Stimulated activated CD8-positive, alpha-beta memory T cell treated with anti-CD3 and anti-CD28 coated beads, Interleukin-7, amount 100 ng/mL, for 24 hours (primary cell): ENCODE results near the gene KLF13.

Source experiments
- DNase-seq: peaks from one replicate; pipeline ENCODE4 v3.0.0-alpha.2; 2020; ENCODE audit warnings: low read depth

KLF13 gene

DNA sequence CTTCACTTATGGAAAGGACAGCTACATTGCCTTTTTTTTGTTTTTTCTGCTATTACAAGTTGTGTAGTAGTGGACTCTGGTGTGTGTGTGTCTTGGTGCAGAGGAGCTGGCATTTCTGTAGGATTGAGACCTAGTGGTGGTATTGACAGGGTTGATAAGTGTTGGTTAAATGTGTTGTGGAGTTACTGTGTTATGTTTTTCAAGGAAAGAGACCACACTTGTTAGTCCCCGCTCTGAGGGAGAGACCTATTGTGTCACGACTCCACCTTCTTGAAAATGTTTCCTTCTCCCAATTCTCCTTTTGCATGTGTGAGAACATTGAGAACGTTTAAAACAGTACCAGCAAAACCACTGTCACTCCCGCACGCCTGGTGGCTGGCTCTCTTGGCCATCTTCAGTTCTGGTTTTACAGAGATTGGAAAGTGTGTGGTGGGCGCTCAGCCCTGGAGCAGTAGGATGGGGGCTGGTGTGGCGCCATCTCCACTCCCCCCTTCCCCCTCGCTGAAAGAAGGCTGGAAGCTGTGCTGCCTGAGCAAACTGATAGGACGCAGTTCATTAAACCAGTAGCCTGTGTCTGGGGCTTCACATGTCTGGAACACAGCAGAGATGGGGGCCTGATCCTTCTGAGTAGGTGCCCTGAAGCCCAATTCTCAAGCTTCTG lies 5.5 kb downstream of the KLF13 start:
- no peak for DNase-seq

DNA sequence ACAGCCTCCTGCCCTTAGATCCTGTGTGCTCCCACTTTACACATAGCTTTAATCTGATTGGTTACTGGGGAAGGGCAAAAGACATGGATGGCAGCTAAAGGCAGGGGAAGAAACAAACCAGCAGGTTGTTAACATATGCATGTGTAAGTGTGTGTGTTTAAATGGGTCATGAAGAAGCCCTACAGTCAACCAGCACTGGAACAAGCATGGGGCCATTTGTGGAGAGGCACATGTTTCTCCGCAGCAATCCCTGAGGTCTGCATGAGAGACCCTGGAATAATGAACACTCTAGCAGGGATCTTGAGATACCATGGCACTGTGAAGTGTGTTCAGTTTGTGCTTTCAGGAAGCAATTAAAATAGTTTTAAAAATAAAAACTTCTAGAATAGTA lies 6.0 kb downstream of the KLF13 start:
- DNase-seq: no peak

DNA sequence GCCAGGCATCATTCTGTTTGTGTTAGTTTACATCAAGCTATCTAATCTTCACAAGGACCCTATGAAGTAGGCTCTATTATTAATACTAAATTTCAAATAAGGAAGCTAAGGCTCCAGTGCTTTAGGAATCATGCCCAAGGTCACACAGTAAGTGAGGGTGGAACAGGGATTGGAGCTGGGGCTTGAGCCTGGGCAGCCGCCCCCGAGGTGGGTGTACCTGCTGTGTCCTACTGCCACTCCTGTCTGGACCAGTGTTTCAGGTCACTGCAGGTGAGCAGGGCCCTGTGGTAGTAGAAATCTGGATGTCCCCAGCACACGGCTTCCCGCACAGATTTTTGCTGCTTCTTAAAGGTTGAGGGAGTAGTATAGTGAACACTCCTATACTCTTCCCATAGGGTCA lies 6.5 kb downstream of the KLF13 start:
- DNase-seq: no peak

DNA sequence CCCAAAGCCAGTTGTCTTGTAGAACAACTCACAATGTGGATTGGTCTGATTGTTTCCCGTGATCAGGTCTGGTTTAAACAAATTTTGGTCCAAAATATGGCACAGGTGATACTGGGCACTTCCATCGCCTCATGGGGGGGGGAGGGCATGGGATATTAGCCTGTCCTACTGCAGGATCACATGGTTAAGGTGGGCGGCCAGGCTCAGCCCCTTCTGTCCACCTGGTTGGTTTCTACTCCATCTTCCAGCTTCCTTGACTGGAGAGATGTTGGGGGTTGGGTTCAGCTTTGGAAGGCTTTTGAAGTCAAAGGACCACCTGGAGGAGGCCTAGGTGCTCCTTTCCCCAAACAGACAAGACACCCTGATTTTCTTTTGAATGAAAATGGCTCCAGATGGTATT lies 7.2 kb downstream of the KLF13 start:
- DNase-seq: no peak

DNA sequence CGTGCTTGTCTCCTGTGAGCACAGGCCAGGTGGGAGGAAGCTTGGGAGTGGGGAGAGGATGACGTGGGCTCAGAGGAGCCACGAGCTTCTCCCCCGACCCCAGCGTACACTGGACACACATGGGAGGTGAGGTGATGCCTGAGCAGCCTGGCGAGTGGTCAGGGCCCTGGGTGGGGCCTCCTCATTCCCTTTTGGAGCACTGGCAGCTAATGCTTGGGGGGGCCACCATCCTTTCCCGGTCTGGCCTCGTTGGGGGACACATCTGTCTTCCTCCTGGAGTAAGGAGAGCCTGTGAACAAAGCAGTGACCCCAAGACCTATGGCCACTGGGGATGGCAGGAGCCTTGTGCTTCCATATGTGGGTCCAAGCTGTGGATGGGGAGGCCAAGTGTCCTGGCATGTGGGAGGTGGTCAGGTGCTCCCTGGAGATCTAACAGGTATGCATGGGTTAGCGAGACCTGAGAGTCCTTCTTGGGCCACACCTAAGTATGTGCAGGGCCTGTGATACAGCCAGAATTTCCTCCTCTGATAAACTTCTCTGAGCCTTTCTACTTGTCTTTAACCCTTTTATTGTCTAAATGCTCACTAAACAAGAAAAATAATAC lies 9.5 kb downstream of the KLF13 start:
- DNase-seq: no peak

DNA sequence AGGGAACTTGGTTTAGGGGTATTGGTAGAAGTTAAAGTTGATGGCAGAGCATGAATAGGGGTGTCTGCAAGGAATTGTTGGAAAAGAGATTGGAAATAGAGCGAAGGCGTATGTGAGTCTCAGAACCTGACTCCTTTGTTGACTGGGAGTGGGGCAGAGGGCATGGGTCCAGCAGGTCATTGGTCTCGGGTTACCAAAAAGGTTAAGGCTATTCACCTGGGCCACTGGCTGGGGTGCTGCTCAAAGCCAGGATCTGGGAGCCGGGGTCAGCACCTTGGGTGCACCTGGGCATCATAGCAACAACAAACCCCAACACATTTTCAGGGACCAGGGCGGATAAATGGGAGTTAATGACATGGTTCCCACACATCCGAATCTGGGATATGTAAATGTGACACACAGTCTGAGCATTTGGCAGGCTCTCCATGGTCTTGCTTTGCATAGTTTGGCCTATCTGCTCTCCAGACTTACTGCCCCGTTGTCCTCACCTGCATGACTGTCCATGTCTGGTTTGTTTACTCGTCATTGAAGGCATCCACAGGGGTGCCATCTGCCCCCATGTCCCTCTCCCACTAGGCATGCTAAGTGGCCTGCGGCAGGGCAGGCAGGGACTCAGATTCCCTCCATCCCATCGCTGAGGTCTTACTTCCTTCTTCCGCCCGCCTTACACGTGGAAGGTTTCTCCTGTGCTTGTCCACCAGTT lies 10.1 kb downstream of the KLF13 start:
- DNase-seq: no peak

DNA sequence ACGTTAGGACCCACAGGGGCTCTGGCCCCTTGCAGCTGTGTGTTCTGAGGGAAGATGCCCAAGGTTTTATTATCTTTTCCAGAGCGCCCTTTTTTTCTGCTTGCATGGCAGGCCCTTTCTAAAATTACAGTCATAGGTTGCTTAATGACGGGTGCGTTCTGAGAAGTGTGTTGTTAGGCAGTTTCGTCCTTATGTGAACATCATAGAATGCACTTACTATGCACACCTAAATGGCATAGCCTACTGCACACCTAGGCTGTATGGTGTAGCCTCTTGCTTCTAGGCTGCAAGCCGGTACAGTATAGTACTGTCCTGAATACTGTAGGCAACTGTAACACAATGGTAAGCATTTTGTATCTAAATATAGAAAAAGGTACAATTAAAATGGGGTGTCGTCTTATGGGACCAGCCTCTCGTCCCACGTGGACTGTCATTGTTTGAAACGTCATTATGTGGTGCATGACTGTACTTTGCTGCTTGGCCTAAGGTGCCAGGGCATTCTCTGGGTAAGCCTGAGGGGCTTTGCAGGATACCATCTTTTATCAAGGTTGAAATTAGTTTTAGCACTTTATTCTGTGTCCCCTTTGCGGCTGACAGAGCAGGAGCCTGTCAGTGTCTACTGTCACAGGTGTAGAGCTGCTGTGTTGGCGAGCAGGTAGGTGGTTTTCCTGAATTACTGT lies 10.9 kb downstream of the KLF13 start:
- no peak for DNase-seq

DNA sequence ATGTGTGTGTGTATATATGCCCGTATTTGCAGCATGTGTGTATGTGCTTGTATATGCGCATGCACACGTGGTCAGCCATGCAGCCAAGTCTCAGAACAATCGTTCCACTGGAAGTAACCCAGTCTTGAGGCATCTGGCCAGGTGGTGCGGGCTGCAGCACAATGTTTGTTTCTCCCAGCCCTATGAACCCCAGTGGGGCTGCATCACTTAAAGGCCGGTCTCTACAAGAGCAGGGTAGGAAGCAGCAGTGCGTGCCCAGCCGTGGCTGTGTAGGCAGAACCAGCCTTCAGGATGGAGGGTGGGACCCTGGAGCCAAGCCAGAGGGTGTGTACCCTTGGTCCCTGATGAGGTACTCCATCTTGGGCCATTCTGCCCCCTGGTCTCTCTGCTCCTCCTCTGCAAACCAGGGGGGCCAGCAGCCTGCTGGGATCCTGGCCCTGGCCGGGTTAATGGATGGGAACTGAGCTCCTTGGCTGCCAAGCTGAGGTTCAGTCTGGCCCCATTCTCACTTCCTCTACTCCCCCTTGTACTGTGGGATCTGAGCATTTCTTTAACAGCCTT lies 11.8 kb downstream of the KLF13 start:
- no peak for DNase-seq

DNA sequence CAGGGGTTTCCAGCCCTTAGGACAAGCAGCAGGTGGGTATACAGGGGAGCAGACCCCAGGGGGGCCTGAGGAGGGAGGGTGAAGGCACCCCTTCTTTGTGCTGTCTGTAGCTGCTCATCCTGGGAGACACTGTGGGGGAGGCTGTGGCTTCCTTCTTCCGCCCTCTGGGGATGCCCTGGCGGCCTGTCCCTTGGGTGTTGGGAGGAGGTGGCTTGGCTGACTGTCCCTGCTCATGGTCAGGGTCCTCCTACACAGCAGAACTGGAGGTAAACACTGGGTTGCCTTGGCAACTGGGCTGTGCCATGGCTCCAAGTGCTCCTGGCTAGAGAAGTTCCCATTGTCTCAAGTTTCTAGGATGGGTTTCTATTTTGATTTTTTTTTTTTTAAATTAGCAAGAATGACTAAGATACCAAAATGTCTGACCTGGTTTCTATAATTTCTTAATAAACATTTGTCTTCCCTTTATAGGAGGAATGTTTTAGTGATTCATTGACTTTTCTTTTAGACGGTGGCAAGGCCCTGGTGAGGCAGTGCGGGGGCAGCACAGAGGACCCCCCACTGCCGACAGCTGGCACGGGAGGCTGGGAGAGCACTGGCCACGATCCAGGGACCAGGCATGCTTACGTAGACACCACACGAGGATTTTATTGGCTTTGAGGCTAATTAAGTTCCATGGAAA lies 12.4 kb downstream of the KLF13 start:
- DNase-seq: no peak

DNA sequence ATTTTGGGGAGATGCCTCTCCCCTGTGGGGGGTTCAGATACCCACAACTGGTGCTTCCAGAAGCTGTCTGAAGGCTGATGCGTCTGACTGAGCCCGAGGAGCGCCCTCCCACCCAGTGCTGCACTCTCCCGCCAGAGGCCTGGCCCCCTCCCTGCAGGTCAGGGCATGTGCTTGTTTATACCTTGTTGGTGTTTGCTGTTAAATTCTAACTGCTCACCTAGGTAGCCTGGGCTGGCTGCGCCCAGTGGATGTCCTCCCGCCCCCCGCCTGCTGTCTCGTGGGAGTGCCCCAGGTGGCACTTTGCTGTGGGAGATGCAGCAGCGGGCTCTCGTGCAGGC lies 12.9 kb downstream of the KLF13 start:
- DNase-seq: no peak

DNA sequence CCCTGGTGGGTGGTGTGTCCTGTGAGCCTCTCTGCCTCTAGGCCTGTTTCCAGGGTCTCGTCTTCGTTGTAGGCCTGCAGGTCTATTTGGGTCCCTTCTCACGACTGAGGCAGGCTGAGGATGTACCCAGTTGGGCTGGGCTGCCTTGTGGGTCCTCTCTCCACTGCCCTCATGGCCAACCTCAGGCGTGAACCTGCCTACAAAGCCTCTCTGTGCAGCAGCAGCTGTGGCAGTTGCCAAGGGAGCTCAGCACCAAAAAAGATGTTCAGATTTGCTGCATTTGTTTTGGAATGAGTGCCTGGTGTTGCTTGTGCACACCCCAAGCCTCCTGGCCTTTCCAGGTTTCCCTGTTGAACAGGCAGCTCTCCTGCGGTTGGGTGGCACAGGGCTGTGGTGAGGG lies 13.4 kb downstream of the KLF13 start:
- DNase-seq: no peak

DNA sequence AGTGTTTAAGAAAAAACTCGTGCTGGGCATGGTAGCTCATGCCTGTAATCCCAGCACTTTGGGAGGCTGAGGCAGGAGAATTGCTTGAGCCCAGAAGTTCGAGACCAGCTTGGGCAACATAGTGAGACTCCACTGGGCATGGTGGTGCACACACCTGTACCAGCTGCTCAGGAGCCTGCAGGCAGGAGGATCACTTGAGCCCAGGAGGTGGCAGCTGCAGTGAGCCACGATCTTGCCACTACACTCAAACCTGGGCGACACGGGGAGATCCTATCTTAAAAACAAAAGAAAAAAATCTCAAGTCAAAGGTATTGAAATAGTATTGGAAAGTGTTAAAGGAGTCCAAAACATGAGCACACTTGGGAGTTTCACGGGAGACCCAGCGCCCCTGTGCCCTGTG lies 14.0 kb downstream of the KLF13 start:
- no peak for DNase-seq

DNA sequence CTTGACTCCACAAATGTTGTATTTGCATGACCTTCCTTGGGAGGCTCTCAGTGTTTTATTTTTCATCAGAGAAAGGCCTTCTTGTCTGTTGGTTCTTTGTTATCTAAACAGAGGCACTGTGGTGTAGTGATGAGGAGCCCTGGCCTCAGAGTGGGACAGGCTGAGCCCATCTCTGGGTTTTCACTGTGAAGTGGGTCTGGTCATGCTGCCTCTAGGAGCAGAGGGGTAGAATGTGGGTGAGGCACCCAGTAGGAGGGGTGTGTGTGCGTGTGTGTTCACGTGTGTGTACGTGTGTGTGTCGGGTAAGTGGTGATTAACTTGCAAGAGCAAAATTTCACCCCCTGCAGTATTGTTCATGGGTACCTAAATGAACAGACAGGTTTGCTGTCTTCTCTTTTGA lies 14.4 kb downstream of the KLF13 start:
- no peak for DNase-seq

DNA sequence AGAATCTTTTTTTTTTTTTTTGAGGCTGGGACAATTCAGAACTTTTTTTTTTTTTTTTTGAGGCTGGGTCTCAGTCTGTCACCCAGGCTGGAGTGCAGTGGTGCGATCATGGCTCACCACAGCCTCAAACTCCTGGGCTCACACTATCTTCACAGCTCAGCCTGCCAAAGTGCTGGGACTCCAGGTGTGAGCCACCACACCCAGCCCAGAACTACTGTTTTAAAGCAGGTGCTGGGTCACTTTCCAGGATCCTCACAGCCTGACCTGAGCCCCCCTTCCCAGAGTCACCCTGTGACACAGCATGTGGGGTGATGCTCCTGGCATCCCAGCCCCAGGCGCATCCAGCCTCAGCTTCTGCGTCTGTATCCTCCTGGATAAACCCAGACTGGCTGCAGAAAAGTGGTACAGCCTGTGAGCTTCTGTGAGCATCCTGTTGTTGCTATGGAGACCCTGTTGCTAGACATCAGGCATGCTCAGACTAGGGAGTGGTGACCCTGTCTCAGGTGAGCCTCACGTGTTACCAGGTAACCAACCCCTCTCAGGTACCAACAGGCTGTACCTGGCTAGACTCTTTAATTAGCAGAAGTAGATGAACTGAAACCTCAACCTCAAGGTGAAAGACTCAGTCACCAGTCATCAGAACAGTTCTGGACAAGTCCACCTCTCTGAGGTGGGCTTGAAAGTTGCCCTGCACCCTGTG lies 15.0 kb downstream of the KLF13 start:
- DNase-seq: no peak

DNA sequence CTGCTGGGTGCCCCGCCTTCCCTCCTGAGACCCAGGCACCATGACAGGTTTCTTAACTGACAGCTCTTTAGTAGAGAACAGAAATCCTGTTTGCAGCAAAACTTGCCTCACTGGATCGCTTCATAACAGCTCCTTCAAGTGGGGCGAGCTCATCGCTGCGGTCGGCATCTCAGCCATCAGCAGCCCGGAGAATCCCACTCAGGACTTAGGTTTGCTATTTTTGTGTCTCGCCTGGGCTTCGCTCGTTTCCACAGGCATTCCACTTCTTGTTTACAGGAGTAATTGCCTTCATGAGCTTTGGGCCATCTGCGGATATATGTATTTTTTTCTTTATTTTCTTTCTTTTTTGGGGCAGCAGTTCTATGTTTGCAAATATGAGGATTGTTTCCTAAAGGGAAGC lies 15.7 kb downstream of the KLF13 start:
- no peak for DNase-seq

DNA sequence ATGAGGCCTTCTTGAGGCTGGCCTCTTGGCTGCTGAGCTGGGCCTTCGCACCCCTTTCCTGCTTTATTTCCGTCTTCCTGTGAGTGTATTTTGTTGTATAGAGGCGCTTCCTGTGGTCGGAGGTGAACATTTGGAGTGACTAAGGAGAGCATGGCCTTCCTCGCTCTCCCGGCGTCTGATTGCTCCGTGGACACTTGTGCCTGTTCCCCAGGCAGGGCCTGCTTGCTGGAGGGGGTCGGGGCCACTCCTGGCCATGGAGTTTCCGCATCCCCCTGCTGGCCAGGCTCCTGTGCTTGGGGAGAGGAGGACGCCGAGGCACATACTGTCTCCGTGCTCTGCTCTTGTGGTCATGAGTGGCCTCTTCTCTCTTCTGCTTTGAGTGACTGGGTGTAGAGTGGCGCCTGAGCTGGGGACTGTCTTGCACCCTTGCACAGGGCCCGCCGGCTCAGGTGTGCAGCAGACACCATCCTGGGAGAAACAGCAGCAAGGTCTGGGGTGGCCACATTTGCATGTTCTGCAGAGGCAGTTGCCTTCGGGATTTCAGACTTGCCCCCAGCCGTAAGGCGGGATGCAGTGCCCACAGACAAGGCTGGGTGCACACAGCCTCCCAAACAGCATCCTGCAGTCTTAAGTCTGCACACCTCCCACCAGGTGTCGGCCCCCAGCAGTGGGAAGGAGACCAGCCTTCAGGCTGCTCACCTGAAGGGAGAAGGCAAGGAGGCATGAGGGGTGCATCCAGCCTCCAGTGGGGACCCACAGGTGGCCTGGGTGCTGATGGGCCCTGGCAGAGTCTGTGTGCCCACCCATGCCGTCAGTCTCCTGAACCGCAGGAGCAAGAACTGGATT lies 16.4 kb downstream of the KLF13 start:
- DNase-seq: no peak

DNA sequence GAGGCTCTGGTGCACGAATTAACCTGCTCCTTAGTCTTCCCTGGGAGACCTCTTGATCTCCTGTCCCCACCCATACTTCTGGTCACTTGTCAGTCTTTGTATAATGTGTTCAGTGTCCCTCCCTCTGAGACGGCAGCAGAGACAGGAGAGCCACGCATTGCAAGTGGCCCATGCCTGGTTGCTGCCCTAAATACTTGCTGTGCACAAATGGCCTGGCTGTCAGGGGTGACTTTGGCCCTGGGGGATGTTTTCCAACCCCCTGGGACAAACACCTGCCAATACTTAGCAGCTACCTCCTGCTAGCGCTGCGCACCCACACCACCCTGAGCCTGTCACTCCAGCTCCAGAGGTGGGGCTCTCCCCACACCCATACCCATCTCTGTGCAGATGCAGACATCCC lies 17.2 kb downstream of the KLF13 start:
- DNase-seq: no peak

DNA sequence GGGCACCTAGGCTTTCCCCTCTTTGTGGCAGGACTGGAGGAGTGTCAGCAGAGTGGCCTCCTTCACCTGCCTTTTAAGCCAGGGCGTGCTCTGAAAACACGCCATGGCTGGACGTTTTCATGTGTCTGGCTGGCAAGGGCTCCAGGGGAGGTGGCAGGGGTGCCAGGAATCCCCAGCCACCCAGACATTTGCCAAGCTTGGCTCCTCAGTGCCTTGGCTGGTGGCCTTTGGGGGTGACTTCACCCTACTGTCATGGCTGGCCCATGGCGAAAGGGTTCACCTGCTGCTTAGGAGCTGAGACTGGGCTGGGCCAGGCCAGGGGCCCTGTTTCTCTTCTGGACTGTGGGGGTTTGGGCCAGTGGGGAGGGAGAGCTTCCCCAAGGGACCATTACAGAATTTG lies 17.6 kb downstream of the KLF13 start:
- DNase-seq: no peak

DNA sequence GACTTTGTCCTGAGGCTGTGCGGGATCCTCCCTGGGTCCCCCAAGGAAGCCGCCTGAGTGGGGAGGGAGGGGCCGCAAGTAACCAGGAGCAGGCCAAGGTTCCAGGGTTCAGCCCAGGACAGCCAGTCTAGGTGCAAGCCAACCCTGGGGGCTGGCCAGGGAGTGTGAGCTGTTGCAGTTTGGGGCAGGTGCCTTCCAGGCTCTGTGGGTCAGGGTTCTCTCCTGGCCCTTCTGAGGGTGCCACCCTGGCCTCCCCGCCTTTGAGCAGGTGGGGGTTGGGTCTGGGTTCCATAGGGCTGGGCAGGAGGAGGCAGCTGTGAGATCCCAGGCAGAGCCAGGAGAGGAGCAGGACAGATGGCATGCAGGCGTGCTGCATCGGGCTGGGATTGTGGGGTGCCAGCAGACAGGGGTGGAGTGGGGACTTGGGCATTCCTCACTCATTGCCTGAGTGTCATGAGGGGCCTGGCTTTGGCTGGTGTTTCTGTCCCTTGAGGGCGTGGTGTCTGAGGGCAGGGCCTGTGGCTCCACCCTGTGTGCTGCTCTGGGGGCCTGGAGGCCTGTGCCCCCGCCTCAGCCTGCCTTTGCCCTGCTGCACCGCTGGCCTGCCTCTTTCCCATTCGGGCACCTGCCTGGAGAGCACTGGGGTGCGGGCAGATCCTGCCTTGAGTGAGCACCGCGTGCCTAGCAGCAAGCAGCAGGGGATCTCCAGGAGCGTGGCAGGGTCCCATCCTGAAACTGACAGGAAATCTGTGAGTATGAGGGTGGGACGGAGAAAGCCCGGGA lies 18.4 kb downstream of the KLF13 start:
- no peak for DNase-seq
